A549 (cell line): ENCODE measurements around the gene VPS51.

ENCODE experiments used
- CHD2 ChIP-seq: fragments of 150-350 bp; IDR thresholded peaks from 2 replicates; pipeline ENCODE4 v1.6.1; 2014; ENCODE audit warnings: low read length; ENCODE audit not compliant: partially characterized antibody
- ESRRA ChIP-seq: fragments of 150-350 bp; IDR thresholded peaks from 2 replicates; pipeline ENCODE4 v1.6.1; 2014; ENCODE audit warnings: mild to moderate bottlenecking, low read length, borderline replicate concordance
- JUNB ChIP-seq: fragments of >200 bp; sonication (Bioruptor Twin); formaldehyde crosslinking; IDR thresholded peaks from 2 replicates; pipeline ENCODE4 v1.6.1; 2016
- KDM1A ChIP-seq: fragments of 200-600 bp; sonication (generic); IDR thresholded peaks from 2 replicates; pipeline ENCODE4 v1.6.1; 2016; ENCODE audit warnings: low read depth, mild to moderate bottlenecking
- KDM5A ChIP-seq: fragments of 200-600 bp; sonication (generic); IDR thresholded peaks from 2 replicates; pipeline ENCODE4 v1.6.1; 2016; ENCODE audit warnings: antibody characterized with exemption, mild to moderate bottlenecking
- PHF8 ChIP-seq: fragments of 200-600 bp; sonication (generic); IDR thresholded peaks from 2 replicates; pipeline ENCODE4 v1.6.1; 2016; ENCODE audit warnings: low read depth, mild to moderate bottlenecking, antibody characterized with exemption, moderate library complexity, borderline replicate concordance
- POLR2A ChIP-seq: IDR thresholded peaks from 2 replicates; pipeline ENCODE4 v1.6.1; 2012; ENCODE audit warnings: mild to moderate bottlenecking, low read length
- POLR2AphosphoS2 ChIP-seq: conservative IDR thresholded peaks from 2 replicates; pipeline ENCODE4 v1.6.1; 2012; ENCODE audit warnings: low read length, improper control_type of control experiment, inconsistent platforms
- RAD21 ChIP-seq, 2 experiments: fragments of >200 bp in 1 of 2; sonication (Bioruptor Twin) in 1 of 2; formaldehyde crosslinking in 1 of 2; IDR thresholded peaks in 1 of 2; conservative IDR thresholded peaks in 1 of 2; 2 replicates in 1 of 2; 3 replicates in 1 of 2; pipeline ENCODE4 v1.6.1; 2012 to 2018; ENCODE audit warnings: inconsistent platforms in 1 of 2
- TF ChIP-seq, protein P1 (sequence below): fragments of >200 bp; sonication (Bioruptor Twin); formaldehyde crosslinking; IDR thresholded peaks from 3 replicates; pipeline ENCODE4 v1.5.1; 2016
- TF ChIP-seq, protein P2 (sequence below): fragments of 200-600 bp; sonication (generic); IDR thresholded peaks from 2 replicates; pipeline ENCODE4 v1.6.1; 2016; ENCODE audit warnings: antibody characterized with exemption, mild to moderate bottlenecking, moderate library complexity

DNA sequence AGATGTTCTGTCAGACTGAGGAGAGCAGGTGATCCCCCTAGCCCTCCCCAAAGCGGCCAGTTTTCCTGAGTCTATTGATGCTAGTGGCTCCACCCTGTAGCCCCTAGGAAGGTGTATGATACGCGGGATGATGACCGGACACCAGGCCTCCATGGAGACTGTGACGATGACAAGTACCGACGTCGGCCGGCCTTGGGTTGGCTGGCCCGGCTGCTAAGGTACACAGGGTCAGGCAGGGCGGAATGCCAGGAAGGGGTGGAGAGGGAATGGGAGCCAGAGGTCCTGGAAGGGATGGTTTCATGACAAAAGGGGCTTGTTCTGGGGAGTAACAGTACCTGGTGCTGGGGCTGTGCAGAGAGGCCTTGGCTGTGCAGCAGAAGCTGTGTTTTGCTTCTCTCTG, 8.8 kb upstream of the VPS51 start:
- TF ChIP-seq ESRRA (no peak), KDM5A (no peak), POLR2A (no peak), PHF8 (no peak), POLR2AphosphoS2 (no peak), CHD2 (no peak), KDM1A (no peak), RAD21 (conservative IDR thresholded peaks at IDR 0.05 in 1 of 2, IDR thresholded peaks at IDR 0.05 in 1 of 2) (no peak), JUNB (no peak)
- TF ChIP-seq, protein P1, sequence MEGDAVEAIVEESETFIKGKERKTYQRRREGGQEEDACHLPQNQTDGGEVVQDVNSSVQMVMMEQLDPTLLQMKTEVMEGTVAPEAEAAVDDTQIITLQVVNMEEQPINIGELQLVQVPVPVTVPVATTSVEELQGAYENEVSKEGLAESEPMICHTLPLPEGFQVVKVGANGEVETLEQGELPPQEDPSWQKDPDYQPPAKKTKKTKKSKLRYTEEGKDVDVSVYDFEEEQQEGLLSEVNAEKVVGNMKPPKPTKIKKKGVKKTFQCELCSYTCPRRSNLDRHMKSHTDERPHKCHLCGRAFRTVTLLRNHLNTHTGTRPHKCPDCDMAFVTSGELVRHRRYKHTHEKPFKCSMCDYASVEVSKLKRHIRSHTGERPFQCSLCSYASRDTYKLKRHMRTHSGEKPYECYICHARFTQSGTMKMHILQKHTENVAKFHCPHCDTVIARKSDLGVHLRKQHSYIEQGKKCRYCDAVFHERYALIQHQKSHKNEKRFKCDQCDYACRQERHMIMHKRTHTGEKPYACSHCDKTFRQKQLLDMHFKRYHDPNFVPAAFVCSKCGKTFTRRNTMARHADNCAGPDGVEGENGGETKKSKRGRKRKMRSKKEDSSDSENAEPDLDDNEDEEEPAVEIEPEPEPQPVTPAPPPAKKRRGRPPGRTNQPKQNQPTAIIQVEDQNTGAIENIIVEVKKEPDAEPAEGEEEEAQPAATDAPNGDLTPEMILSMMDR = no peak
- TF ChIP-seq, protein P2, sequence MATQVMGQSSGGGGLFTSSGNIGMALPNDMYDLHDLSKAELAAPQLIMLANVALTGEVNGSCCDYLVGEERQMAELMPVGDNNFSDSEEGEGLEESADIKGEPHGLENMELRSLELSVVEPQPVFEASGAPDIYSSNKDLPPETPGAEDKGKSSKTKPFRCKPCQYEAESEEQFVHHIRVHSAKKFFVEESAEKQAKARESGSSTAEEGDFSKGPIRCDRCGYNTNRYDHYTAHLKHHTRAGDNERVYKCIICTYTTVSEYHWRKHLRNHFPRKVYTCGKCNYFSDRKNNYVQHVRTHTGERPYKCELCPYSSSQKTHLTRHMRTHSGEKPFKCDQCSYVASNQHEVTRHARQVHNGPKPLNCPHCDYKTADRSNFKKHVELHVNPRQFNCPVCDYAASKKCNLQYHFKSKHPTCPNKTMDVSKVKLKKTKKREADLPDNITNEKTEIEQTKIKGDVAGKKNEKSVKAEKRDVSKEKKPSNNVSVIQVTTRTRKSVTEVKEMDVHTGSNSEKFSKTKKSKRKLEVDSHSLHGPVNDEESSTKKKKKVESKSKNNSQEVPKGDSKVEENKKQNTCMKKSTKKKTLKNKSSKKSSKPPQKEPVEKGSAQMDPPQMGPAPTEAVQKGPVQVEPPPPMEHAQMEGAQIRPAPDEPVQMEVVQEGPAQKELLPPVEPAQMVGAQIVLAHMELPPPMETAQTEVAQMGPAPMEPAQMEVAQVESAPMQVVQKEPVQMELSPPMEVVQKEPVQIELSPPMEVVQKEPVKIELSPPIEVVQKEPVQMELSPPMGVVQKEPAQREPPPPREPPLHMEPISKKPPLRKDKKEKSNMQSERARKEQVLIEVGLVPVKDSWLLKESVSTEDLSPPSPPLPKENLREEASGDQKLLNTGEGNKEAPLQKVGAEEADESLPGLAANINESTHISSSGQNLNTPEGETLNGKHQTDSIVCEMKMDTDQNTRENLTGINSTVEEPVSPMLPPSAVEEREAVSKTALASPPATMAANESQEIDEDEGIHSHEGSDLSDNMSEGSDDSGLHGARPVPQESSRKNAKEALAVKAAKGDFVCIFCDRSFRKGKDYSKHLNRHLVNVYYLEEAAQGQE = no peak
